PC-3 (cell line): ENCODE data around the gene NIN. TPM values are rescaled to one million over a fixed set of nuclear protein-coding genes. Genes with fewer than 3 reads are reported as not detected.

ENCODE experiments used
- ATAC-seq: fragments of 200-7000 bp; cut with Tn5 transposase; 2 replicates; pipeline ENCODE4 v1.9.1; 2020; ENCODE audit warnings: mild to moderate bottlenecking, moderate library complexity
- BruUV-seq: library from RNA; stranded (reverse); fragments of 400-500 nt; replicated peaks from 2 replicates; lab custom pipeline; 2021; lab: Mats Ljungman, UMichigan
- CTCF ChIA-PET: fragments of 300-600 bp; sonication (Branson Sonifier 250); formaldehyde crosslinking; loops from one replicate; lab custom pipeline; 2022; ENCODE audit warnings: antibody characterized with exemption; lab: Charles Lee
- POLR2A ChIA-PET: fragments of 300-600 bp; sonication (Branson Sonifier 250); formaldehyde crosslinking; loops from one replicate; lab custom pipeline; 2022; ENCODE audit warnings: antibody characterized with exemption; ENCODE audit not compliant: unreplicated experiment; lab: Charles Lee
- DNase-seq: peaks from one replicate; pipeline ENCODE4 v3.0.0-alpha.2; 2015
- H2AFZ ChIP-seq: fragments of 300-600 bp; sonication (generic); 2 replicates; pipeline ENCODE4 v1.6.0; 2016; ENCODE audit warnings: antibody characterized with exemption, low read length
- H3F3A ChIP-seq: fragments of 300-600 bp; sonication (generic); one replicate; pipeline ENCODE4 v1.6.0; 2017; ENCODE audit warnings: antibody characterized with exemption, low read length, control low read depth, mild to moderate bottlenecking; ENCODE audit not compliant: unreplicated experiment
- H3K27ac ChIP-seq: fragments of 300-600 bp; sonication (generic); 2 replicates; pipeline ENCODE4 v1.5.1; 2016; ENCODE audit warnings: mild to moderate bottlenecking, low read length
- H3K27me3 ChIP-seq: fragments of 300-600 bp; sonication (generic); 2 replicates; pipeline ENCODE4 v1.6.1; 2016; ENCODE audit warnings: low read length, mixed read lengths
- H3K36me3 ChIP-seq: fragments of 300-600 bp; sonication (generic); 2 replicates; pipeline ENCODE4 v1.6.1; 2016; ENCODE audit warnings: low read depth, mixed run types, low read length, mixed read lengths
- H3K4me1 ChIP-seq: fragments of 300-600 bp; sonication (generic); 2 replicates; pipeline ENCODE4 v1.5.1; 2016; ENCODE audit warnings: low read length; ENCODE audit not compliant: insufficient read depth
- H3K4me2 ChIP-seq: fragments of 300-600 bp; sonication (generic); 2 replicates; pipeline ENCODE4 v1.6.0; 2016; ENCODE audit warnings: low read length
- H3K4me3 ChIP-seq: fragments of 300-600 bp; sonication (generic); 2 replicates; pipeline ENCODE4 v1.5.1; 2016; ENCODE audit warnings: mild to moderate bottlenecking, low read length, mixed read lengths
- H3K79me2 ChIP-seq: fragments of 300-600 bp; sonication (generic); 2 replicates; pipeline ENCODE4 v1.6.1; 2017; ENCODE audit warnings: low read length, mixed read lengths
- H3K9ac ChIP-seq: fragments of 300-600 bp; sonication (generic); 2 replicates; pipeline ENCODE4 v1.6.0; 2016; ENCODE audit warnings: mild to moderate bottlenecking, low read length
- H3K9me2 ChIP-seq: fragments of 300-600 bp; sonication (generic); replicated peaks from 2 replicates; pipeline ENCODE4 v1.6.1; 2016; ENCODE audit warnings: mixed run types, low read length, mixed read lengths
- H3K9me3 ChIP-seq: fragments of 300-600 bp; sonication (generic); 2 replicates; pipeline ENCODE4 v1.6.1; 2016; ENCODE audit warnings: low read length, mixed read lengths
- H4K20me1 ChIP-seq: fragments of 300-600 bp; sonication (generic); 2 replicates; pipeline ENCODE4 v1.6.1; 2016; ENCODE audit warnings: low read length, mixed read lengths
- CTCF ChIP-seq: fragments of 300-600 bp; sonication (generic); conservative IDR thresholded peaks from 2 replicates; pipeline ENCODE4 v1.5.1; 2017; ENCODE audit warnings: antibody characterized with exemption, low read depth, mild to moderate bottlenecking, low read length
- EZH2 ChIP-seq: fragments of 300-600 bp; sonication (generic); IDR thresholded peaks from one replicate; pipeline ENCODE4 v1.6.1; 2017; ENCODE audit warnings: antibody characterized with exemption, mild to moderate bottlenecking, low read length; ENCODE audit not compliant: unreplicated experiment
- EZH2phosphoT487 ChIP-seq: fragments of 300-600 bp; sonication (generic); IDR thresholded peaks from 2 replicates; pipeline ENCODE4 v1.6.1; 2018; ENCODE audit warnings: mild to moderate bottlenecking, antibody characterized with exemption, low read length, borderline replicate concordance
- intact Hi-C: fragments of 100-400 bp; cut with micrococcal nuclease; formaldehyde crosslinking; loops from 2 replicates; pipeline ENCODE4 v1.9.0; 2023
- total RNA-seq: library from RNA; depleted of rRNA; stranded (reverse); fragments of >200 nt; gene quantifications from 2 replicates; pipeline ENCODE4 v1.2.3, GENCODE V29; 2014

NIN gene
- total RNA-seq, 1 experiment from 2014 or later: 34.3 TPM

- DNase-seq: no peak
- Histone ChIP-seq H3K27ac (no peak overlapping the region), H3K9me3 (no peaks in the 10 kb centered on the region), H3F3A (peaks cover 5% of the 10 kb centered on the region), H2AFZ (no peak overlapping the region), H3K36me3 (peaks cover 27% of the 10 kb centered on the region), H4K20me1 (no peaks in the 10 kb centered on the region), H3K4me1 (peaks cover 25% of the 10 kb centered on the region), H3K9ac (no peak overlapping the region), H3K27me3 (no peaks in the 10 kb centered on the region), H3K79me2 (no peaks in the 10 kb centered on the region), H3K4me2 (no peak overlapping the region), H3K4me3 (no peak overlapping the region), H3K9me2 (no peaks in the 10 kb centered on the region)
- intact Hi-C loops: no loop called here
- no TSS peak for BruUV-seq
- POLR2A ChIA-PET: no interaction called here
- TF ChIP-seq EZH2: no peak
- no peak for TF ChIP-seq CTCF
- no peak for TF ChIP-seq EZH2phosphoT487
- no peak for ATAC-seq
- CTCF ChIA-PET: interaction anchor here (0.6 kb wide), 1 partner anchor 39 kb away, joined by 3 read pairs; no protein-coding TSS in a partner anchor
These were observed 94.0 kb downstream of the NIN start for GRCh38 chr14:50736932-50737419.

- CTCF ChIA-PET: interaction anchor here (0.7 kb wide), 1 partner anchor 125 kb away, joined by 3 read pairs; no protein-coding TSS in a partner anchor
- Histone ChIP-seq H3K27ac (peak overlapping the region; percentile 2; the same call in 1 of the 2 replicates), H3K9me3 (no peaks in the 10 kb centered on the region), H3K4me1 (peaks cover 10% of the 10 kb centered on the region), H3K9ac (no peak overlapping the region), H3K4me2 (0 out of 2 replicates have a peak overlapping the region, but pooled peaks have one; percentile 0), H4K20me1 (no peaks in the 10 kb centered on the region), H2AFZ (no peak overlapping the region), H3F3A (no peaks in the 10 kb centered on the region), H3K9me2 (no peaks in the 10 kb centered on the region), H3K36me3 (peaks cover 29% of the 10 kb centered on the region), H3K4me3 (no peak overlapping the region), H3K27me3 (no peaks in the 10 kb centered on the region), H3K79me2 (no peaks in the 10 kb centered on the region)
- peak; percentile 53 for ATAC-seq
- TF ChIP-seq CTCF (peak; percentile 54), EZH2 (no peak)
- BruUV-seq: no TSS peak
- DNase-seq: peak; percentile 54
- POLR2A ChIA-PET: interaction anchor here (0.7 kb wide), 1 partner anchor 96 kb away, joined by 3 read pairs; the partner anchor contains the start of gene NIN
- intact Hi-C loops: loop anchor here (1.0 kb wide), 1 partner anchor 38 kb away; no protein-coding TSS in a partner anchor
These were observed 95.8 kb downstream of the NIN start for GRCh38 chr14:50734950-50735695.

- no peaks in the 10 kb centered on the region for H3F3A ChIP-seq
- no peak for DNase-seq
- H3K9me2 ChIP-seq: no peaks in the 10 kb centered on the region
- H3K36me3 ChIP-seq: peaks cover 43% of the 10 kb centered on the region
- no peaks in the 10 kb centered on the region for H3K79me2 ChIP-seq
- no TSS peak for BruUV-seq
- H3K9ac ChIP-seq: no peak overlapping the region
- ChIA-PET CTCF (no interaction called here), POLR2A (no interaction called here)
- peaks cover 10% of the 10 kb centered on the region for H3K4me1 ChIP-seq
- no peaks in the 10 kb centered on the region for H4K20me1 ChIP-seq
- no peak for ATAC-seq
- no peak overlapping the region for H3K27ac ChIP-seq
- no peak overlapping the region for H2AFZ ChIP-seq
- intact Hi-C loops: no loop called here
- no peak for TF ChIP-seq EZH2
- H3K27me3 ChIP-seq: no peaks in the 10 kb centered on the region
- H3K4me3 ChIP-seq: no peak overlapping the region
- H3K4me2 ChIP-seq: no peak overlapping the region
- no peaks in the 10 kb centered on the region for H3K9me3 ChIP-seq
These were observed 97.5 kb downstream of the NIN start for GRCh38 chr14:50733494-50733893.
